ENCODE measurements around the gene PDE4B. TPM values are rescaled to one million over a fixed set of nuclear protein-coding genes. Genes with fewer than 3 reads are reported as not detected.

The PDE4B gene
- total and polyA plus RNA-seq, 10 of the 15 experiments (the other 5 are each of a cell fraction or from before 2014, with no cell fraction given): 3.0 to 13.2 (median 5.7) TPM

- no peak overlapping the region for H3K4me2 ChIP-seq (ENCODE audit: control insufficient read depth, insufficient read depth)
- 12% methylated on average over 3 of the region's 3 CpGs for WGBS (ENCODE audit: insufficient coverage, insufficient replicate concordance, low lambda C conversion rate, missing lambda C conversion rate)
- POLR2A ChIA-PET: no interaction called here
- H3K4me3 ChIP-seq: no peak overlapping the region
- no peaks in the 10 kb centered on the region for H3K4me1 ChIP-seq (ENCODE audit: control insufficient read depth, insufficient read depth, low read length)
- no peak for FAIRE-seq
- no peak overlapping the region for H3K27ac ChIP-seq (ENCODE audit: control insufficient read depth, insufficient read depth)
- SMC1A ChIA-PET (ENCODE audit: uncharacterized antibody, unreplicated experiment): no interaction called here
- no peak for ATAC-seq
- no peak overlapping the region for H2AFZ ChIP-seq (ENCODE audit: control insufficient read depth, low read depth, low read length)
- no peak overlapping the region for H3K9ac ChIP-seq (ENCODE audit: control insufficient read depth, insufficient read depth, low read length)
- in situ Hi-C loops (cut with MboI) (no loop called here), intact Hi-C loops (cut with micrococcal nuclease; ENCODE audit: unreplicated experiment) (no loop called here)
- BruUV-seq (replicated peaks): no TSS peak
- H3K36me3 ChIP-seq (ENCODE audit: control insufficient read depth in 2 of 2, insufficient read depth in 2 of 2, low read length in 1 of 2): no peaks in the 10 kb centered on the region
- H3K9me3 ChIP-seq (replicated peaks; ENCODE audit: control insufficient read depth, insufficient read depth, low read length): no peaks in the 10 kb centered on the region
- H3K27me3 ChIP-seq (replicated peaks in 1 of 2; ENCODE audit: control insufficient read depth in 2 of 2, insufficient read depth in 2 of 2, low read length in 1 of 2): no peaks in the 10 kb centered on the region
- CTCF ChIA-PET: no interaction called here
- no peaks in the 10 kb centered on the region for H4K20me1 ChIP-seq (ENCODE audit: control insufficient read depth, insufficient read depth)
- no peaks in the 10 kb centered on the region for H3K79me2 ChIP-seq (ENCODE audit: control insufficient read depth, insufficient read depth, low read length)
- RAD21 ChIA-PET (ENCODE audit: unreplicated experiment): no interaction called here
- no peak for DNase-seq (ENCODE audit: low read depth, low spot score)
- TF ChIP-seq SRF (IDR thresholded peaks at IDR 0.05; ENCODE audit: low read depth in 2 of 2, low read length in 2 of 2) (no peak), REST (IDR thresholded peaks at IDR 0.05; ENCODE audit: low read depth, low read length) (no peak)
These were observed 296.1 kb downstream of the PDE4B start for GRCh38 chr1:66088787-66089186.

- no peaks in the 10 kb centered on the region for H3K79me2 ChIP-seq (ENCODE audit: control insufficient read depth, insufficient read depth, low read length)
- ChIA-PET POLR2A (no interaction called here), CTCF (no interaction called here), SMC1A (ENCODE audit: uncharacterized antibody, unreplicated experiment) (no interaction called here), RAD21 (ENCODE audit: unreplicated experiment) (no interaction called here)
- no peaks in the 10 kb centered on the region for H3K4me1 ChIP-seq (ENCODE audit: control insufficient read depth, insufficient read depth, low read length)
- FAIRE-seq (no peak), DNase-seq (ENCODE audit: low read depth, low spot score) (no peak), ATAC-seq (no peak)
- no TSS peak for BruUV-seq (replicated peaks)
- 24% methylated on average over 7 of the region's 7 CpGs for WGBS (ENCODE audit: insufficient coverage, insufficient replicate concordance, low lambda C conversion rate, missing lambda C conversion rate)
- H3K27ac ChIP-seq (ENCODE audit: control insufficient read depth, insufficient read depth): no peak overlapping the region
- H2AFZ ChIP-seq (ENCODE audit: control insufficient read depth, low read depth, low read length): no peak overlapping the region
- H3K9me3 ChIP-seq (replicated peaks; ENCODE audit: control insufficient read depth, insufficient read depth, low read length): no peaks in the 10 kb centered on the region
- in situ Hi-C loops (cut with MboI) (no loop called here), intact Hi-C loops (cut with micrococcal nuclease; ENCODE audit: unreplicated experiment) (loop anchor here (5.0 kb wide), 1 partner anchor 126 kb away; no protein-coding TSS in a partner anchor)
- H3K4me3 ChIP-seq: no peak overlapping the region
- H3K4me2 ChIP-seq (ENCODE audit: control insufficient read depth, insufficient read depth): no peak overlapping the region
- H4K20me1 ChIP-seq (ENCODE audit: control insufficient read depth, insufficient read depth): no peaks in the 10 kb centered on the region
- H3K27me3 ChIP-seq (replicated peaks in 1 of 2; ENCODE audit: control insufficient read depth in 2 of 2, insufficient read depth in 2 of 2, low read length in 1 of 2): no peaks in the 10 kb centered on the region
- no peaks in the 10 kb centered on the region for H3K36me3 ChIP-seq (ENCODE audit: control insufficient read depth in 2 of 2, insufficient read depth in 2 of 2, low read length in 1 of 2)
- H3K9ac ChIP-seq (ENCODE audit: control insufficient read depth, insufficient read depth, low read length): no peak overlapping the region
- TF ChIP-seq RELB (IDR thresholded peaks at IDR 0.05; ENCODE audit: low read depth) (no peak), ZBED1 (IDR thresholded peaks at IDR 0.05; ENCODE audit: borderline replicate concordance) (no peak), SP1 (IDR thresholded peaks at IDR 0.05; ENCODE audit: low read depth, low read length) (no peak), PKNOX1 (IDR thresholded peaks at IDR 0.05) (no peak), SIX5 (IDR thresholded peaks at IDR 0.05; ENCODE audit: low read depth, low read length, severe bottlenecking) (no peak), PAX5 (IDR thresholded peaks at IDR 0.05; ENCODE audit: borderline replicate concordance, low read depth, low read length) (no peak)
These were observed 298.3 kb downstream of the PDE4B start for GRCh38 chr1:66090859-66091457.

Measured in GM12878 (cell line).